Measurements from ENCODE around the gene SCARB1.
"Not testable (repeated sequence)": the region's sequence is repeated elsewhere in the genome, so short reads cannot be mapped to it uniquely, and the experiment has no call there.

Gene SCARB1

GRCh38 chr12:124883263-124884130 lies 19.8 kb upstream of the SCARB1 start:
- DNase-seq = no peak

DNA sequence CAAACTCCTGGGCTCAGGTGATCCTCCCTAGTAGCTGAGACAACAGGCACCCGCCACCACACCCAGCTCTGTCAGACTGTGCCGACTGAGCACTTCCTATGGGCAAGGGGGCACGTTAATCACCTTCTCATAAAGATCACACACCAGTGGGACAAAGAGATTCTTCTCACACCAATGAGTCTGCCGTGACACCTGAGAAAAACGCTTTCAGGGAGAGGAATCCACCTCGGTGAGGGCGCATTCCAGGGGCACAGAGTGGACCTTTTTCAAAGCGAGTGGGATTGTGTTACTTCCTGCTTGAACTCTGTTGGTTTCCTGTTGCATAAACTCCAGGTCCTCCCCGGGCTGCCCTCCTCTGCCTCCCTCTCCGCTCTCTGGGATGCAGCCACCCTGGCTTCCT lies 17.5 kb upstream of the SCARB1 start:
- DNase-seq = no peak

GRCh38 chr12:124880335-124880734 lies 16.7 kb upstream of the SCARB1 start:
- not testable (repeated sequence) for DNase-seq

DNA sequence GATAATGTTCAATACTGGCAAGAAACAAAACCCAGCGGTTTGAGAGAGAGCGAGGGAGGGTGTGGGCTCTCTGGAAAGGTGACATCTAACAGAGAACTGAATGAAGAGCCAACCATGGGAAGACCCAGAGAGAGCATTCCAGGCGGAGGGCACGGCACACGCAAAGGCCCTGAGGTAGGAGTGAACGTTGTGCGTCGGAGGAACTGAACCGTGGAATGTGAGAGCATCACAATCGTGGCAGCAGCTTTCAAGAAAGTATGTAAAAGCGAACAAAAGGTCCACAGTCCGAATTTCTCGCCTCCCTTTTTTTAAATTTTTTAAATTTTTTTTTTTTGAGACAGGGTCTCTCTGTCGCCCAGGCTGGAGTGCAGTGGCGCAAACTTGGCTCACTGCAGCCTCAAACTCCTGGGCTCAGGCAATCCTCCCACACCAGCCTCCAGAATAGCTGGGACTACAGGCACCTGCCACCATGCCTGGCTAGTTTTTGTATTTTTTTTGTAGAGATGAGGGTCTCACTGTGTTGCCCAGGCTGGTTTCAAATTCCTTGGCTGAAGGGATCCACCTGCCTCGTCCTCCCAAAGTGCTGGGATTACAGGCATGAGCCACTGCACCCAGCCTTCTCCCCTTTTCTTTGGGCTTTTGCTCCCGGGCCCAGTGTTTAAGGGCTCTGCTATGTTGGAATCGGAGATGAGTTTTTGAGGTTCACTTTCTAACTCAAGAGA lies 15.3 kb upstream of the SCARB1 start:
- no peak for DNase-seq

DNA sequence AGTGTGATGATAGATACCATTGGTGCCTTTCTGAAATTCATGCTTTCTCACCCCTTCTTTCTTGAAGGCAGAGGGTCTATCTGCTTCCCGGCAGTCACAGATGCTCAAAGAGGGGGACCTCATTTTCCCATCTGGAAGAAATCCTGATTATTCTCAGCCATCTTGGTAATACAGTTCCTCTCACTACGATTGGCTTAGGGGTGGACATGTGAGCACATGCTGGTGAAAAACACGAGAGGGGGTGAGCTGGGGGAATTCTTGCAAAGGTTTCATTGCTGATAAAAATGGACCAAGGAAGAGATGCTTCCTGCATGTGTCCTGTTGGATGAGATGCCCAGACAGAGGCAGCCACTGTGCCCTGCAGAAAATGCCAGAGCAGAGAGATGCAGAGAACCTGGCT lies 13.8 kb upstream of the SCARB1 start:
- no peak for DNase-seq

DNA sequence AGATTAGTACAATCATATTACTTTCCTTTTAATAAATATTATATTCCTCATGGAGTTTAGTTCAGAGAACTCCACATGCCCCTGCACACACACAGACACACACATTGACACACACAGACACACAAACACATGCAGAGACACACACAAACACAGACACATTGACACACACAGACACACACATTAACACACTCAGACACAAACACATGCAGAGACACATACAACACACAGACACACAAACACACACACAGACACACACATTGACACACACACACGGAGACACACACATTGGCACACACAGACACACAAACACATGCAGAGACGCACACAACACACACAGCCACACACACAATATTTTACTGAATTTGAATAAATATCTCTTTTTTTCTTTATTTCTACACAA lies 12.5 kb upstream of the SCARB1 start:
- no peak for DNase-seq

DNA sequence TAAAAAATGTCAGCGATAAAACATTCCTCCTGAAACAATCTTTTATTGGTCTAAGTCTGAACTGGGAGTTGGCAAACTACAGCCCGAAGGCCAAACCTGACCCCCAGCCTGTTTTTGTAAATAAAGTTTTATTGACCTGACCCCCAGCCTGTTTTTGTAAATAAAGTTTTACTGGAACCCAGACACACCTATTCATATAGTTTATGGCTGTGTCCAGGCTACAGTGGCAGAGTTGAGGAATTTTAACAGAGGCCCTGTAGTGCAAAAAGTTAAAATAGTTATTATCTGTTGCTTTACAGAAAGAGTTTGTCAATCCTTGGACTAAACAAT lies 12.1 kb upstream of the SCARB1 start:
- DNase-seq = no peak

- DNase-seq = no peak
These were observed 11.5 kb upstream of the SCARB1 start for GRCh38 chr12:124874988-124875802.

DNA sequence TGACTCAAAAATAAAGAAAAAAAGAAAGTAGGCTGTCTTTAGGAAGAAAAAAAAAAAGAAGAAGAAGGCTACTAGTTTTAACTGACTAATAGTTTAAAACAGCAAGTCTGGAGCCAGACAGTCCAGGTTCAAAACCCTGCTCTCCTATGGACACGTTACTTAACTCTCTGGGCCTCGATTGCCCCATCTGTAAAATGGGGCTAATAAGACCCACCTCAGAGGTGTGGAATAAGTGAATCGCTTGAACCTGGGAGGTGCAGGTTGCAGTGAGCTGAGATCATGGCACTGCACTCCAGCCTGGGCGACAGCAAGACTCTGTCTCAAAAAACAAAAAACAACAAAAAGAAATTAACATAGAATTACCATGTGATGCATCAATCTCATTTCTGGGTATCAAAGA lies 10.5 kb upstream of the SCARB1 start:
- no peak for DNase-seq

- DNase-seq = no peak
These were observed 8.5 kb upstream of the SCARB1 start for GRCh38 chr12:124872068-124872719.

DNA sequence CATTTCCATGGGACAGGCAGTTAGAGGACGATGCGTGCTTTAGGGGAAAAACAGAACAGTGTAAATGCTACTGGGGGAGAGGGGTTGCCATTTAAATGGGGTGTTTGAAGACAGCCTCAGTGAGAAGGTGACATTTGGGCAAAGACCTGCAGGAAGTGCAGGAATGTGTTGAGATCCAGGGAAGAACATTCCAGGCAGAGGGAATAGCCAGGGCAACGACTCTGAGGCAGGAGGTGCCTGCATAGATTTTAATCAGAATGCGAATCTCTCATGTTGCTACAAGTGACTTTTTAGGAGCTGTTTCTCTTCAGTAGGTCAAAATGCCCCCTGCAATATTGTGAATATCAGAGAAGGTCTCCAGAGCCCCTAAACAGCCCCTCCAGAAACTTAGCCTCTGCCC lies 7.6 kb upstream of the SCARB1 start:
- DNase-seq = no peak

DNA sequence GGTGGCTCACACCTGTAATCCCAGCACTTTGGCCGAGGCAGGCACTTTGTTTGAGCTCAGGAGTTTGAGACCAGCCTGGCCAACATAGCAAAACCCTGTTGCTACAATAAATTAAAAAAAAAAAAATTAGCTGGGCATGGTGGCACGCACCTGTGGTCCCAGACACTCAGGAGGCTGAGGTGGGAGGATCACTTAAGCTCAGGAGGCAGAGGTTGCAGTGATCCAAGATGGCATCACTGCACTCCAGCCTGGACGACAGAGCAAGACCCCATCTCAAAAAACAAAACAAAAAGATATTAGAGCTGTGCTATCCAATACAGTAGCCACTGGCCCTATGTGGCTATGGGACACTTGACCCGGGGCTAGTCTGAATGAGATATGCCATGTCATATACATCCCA lies 6.9 kb upstream of the SCARB1 start:
- no peak for DNase-seq

DNA sequence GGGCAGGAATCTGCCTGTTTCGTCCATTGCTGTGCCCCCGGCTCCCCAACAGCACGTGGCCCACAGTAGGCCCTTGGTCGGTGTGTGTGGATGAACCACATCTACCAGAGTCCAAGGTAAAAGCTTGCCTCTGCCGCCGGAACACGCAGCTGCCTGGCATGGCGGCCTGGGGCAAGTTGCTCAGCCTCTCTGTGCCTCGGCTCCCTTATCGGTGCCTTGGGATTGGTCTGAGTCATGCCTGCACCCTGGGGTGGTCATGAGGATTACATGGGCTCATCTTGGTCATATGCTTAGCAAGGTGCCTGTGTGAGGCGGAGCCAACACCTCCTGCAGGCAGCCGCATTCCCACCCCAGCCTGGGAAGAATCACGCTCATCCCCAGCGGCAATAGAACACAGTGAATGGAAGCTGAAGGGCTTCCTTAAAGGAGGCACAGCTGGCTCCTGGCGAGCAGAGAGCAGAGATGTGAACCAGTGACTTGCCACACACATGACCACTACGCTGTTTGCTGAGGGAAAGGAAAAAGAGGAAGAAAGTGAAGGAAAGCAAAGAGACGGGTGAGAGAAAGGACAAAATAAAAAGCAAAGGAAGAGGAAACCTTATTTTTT lies 5.5 kb upstream of the SCARB1 start:
- DNase-seq = no peak

- no peak for DNase-seq
These were observed 4.8 kb upstream of the SCARB1 start for GRCh38 chr12:124868252-124869058.

DNA sequence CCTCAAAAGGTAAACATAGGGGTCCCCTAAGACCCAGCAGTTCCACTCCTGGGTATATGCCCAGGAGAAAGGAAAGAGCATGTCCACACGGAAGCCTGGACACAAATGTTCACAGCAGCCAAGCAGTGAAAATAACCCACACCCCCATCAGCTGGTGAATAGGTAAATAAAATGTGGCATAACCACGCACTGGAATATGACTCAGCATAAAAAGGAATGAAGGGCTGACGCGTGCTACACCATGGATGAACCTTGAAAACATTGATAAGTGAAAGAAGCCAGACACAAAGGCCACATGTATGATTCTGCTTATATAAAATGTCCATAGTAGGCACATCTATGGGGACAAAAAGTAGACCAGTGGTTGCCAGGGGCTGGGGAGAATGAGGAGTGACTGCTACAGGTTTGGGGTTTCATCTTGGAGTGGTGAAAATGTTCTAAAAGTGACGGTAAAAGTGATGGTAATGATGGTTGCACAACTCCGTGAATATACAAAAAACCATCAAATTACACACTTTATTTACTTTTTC lies 3.8 kb upstream of the SCARB1 start:
- DNase-seq = no peak

DNA sequence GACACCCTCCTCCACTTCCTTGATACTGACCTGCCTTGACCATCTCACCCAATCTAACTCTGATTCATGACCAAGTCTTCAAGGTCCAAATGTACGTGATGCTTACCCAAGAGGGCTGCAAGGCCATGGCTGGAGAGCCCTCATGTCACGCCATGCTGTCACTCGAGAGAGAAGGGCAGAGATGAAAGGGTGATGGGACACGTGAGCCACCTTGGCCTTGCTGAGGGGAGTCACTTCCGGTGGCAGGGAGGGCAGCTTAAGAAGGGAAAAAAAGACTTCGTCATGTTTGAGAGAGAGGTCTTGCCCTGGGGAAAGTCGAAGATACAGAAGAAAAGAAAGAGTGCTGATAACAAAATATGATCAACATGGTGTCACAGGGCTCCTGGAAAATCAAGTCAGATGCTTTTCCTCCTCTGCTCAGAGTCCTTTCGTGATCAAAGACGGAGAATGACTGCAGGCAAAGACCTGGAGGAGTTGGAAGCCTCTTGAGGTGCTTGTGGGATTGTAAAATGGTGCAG lies 3.3 kb upstream of the SCARB1 start:
- DNase-seq = no peak

GRCh38 chr12:124866195-124866882 lies 2.7 kb upstream of the SCARB1 start:
- DNase-seq = no peak

DNA sequence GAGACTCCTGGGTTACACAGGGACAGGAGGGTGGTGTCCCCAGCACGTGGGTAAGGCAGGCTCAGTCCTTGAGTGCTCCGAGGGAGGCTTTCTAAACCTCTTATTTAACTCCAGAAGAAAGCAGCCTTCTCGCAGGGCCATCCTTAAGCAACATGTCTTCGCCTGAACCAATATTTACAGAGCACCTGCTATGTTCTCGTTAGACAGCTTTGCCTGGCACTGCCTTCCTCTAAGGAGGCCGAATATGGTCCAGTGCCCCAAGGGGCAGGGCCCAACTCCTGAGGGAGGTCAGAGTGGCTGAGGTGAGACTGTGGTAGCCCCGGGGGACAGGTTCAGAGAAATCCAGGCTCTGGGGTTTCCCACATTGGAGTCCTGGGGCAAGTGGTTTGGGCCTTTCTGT lies 2.1 kb upstream of the SCARB1 start:
- no peak for DNase-seq

- DNase-seq = no peak
These were observed 675 bp upstream of the SCARB1 start for GRCh38 chr12:124864326-124864752.

DNA sequence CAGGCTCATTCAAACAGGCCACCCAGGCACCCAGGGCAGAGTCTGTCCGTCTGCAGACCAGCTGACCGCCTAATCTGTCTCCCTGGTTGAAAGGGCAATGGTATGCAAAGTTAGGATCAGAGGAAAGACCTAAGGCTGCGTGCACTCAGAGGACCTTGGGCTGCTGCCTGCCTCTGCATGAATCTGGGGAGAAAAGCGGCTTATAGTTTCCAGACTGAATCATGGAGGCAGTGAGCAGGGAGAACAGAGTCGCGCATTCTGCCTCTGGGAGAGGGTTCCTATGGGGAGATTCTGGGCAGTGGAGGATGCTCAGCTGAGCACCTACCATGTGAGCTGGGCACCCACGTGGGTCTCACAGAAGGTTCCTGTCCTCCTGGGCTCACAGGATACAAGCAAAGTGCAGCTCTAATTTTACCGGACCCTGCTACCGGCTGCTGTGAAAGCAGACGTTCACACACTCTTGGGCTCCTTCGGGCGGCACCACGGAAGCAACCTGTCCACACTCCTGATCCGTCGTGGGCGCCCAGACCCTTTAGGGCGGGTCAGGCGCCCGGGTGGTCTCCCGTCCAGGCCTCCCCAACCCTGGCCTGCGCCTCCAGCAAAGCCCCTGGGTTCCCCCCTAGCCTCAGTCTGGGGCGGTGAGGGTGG lies 772 bp downstream of the SCARB1 start:
- no peak for DNase-seq

Measured in cortex of kidney (tissue), 1 donor.